ENCODE measurements around the gene ESYT2. TPM values are rescaled to one million over a fixed set of nuclear protein-coding genes. Genes with fewer than 3 reads are reported as not detected.

ESYT2 gene
- total RNA-seq, 1 donor from 2014 or later, result 60.9 TPM

DNA sequence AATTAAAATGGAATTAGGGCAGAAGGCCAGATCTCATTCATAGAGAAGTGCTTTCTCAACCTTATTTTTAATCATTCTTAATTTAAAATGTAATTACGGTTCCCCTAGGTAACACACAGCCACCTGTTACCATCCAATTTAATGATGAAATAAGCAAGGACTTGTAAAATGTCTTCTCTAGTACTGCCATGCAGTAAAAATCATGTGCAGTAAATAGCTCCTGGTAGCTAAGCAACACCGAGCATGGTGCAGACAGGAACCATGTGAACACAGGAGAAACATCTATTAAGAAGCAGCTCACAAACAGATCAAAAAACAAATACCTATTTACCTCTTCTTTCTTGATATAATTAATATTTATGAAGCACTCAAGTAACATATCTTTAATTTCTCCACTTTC lies 139.8 kb downstream of the ESYT2 start:
- H3K4me1 ChIP-seq (ENCODE audit: insufficient read depth, low read length), result peaks cover 6% of the 10 kb centered on the region
- H3K27me3 Mint-ChIP-seq (ENCODE audit: low read depth, unreplicated experiment), result no peaks in the 10 kb centered on the region
- H2AFZ ChIP-seq (ENCODE audit: low read depth, low read length), result no peak overlapping the region
- H3K36me3 ChIP-seq (ENCODE audit: insufficient read depth, low read length), result peaks cover 18% of the 10 kb centered on the region
- H4K20me1 ChIP-seq (ENCODE audit: insufficient read depth, low read length), result no peaks in the 10 kb centered on the region
- no peak overlapping the region for H3K4me3 Mint-ChIP-seq (ENCODE audit: unreplicated experiment)
- no peaks in the 10 kb centered on the region for H3K4me1 Mint-ChIP-seq (ENCODE audit: low read depth, unreplicated experiment)
- H3K9ac ChIP-seq (ENCODE audit: low read length), result no peak overlapping the region
- no peak for TF ChIP-seq EZH2 (IDR thresholded peaks at IDR 0.05; ENCODE audit: insufficient read depth, low read length)
- TF ChIP-seq, protein P1, sequence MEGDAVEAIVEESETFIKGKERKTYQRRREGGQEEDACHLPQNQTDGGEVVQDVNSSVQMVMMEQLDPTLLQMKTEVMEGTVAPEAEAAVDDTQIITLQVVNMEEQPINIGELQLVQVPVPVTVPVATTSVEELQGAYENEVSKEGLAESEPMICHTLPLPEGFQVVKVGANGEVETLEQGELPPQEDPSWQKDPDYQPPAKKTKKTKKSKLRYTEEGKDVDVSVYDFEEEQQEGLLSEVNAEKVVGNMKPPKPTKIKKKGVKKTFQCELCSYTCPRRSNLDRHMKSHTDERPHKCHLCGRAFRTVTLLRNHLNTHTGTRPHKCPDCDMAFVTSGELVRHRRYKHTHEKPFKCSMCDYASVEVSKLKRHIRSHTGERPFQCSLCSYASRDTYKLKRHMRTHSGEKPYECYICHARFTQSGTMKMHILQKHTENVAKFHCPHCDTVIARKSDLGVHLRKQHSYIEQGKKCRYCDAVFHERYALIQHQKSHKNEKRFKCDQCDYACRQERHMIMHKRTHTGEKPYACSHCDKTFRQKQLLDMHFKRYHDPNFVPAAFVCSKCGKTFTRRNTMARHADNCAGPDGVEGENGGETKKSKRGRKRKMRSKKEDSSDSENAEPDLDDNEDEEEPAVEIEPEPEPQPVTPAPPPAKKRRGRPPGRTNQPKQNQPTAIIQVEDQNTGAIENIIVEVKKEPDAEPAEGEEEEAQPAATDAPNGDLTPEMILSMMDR (IDR thresholded peaks at IDR 0.05; ENCODE audit: insufficient read depth, low read depth, low read length), result no peak
- H3K27ac ChIP-seq (ENCODE audit: low read depth, low read length), result no peak overlapping the region
- H3K27me3 ChIP-seq (ENCODE audit: insufficient read depth, low read length), result no peaks in the 10 kb centered on the region
- H3K36me3 Mint-ChIP-seq (ENCODE audit: low read depth, unreplicated experiment), result peaks cover 14% of the 10 kb centered on the region
- no peak overlapping the region for H3K4me3 ChIP-seq (ENCODE audit: insufficient read depth, low read depth, low read length)
- H3K27ac Mint-ChIP-seq (ENCODE audit: unreplicated experiment), result no peak overlapping the region
- no peak for FAIRE-seq
- H3K9me3 Mint-ChIP-seq (ENCODE audit: unreplicated experiment), result peaks cover 2% of the 10 kb centered on the region
- no peak overlapping the region for H3K4me2 ChIP-seq (ENCODE audit: low read length)
- H3K79me2 ChIP-seq (ENCODE audit: insufficient read depth, low read length), result peaks cover 4% of the 10 kb centered on the region
- no peaks in the 10 kb centered on the region for H3K9me3 ChIP-seq (ENCODE audit: insufficient read depth, low read depth, low read length)
- no peak for DNase-seq (ENCODE audit: low read depth)

GRCh38 chr7:158687406-158687805 lies 141.9 kb downstream of the ESYT2 start:
- Mint-ChIP-seq H3K4me1 (ENCODE audit: low read depth, unreplicated experiment) (peaks cover 4% of the 10 kb centered on the region), H3K9me3 (ENCODE audit: unreplicated experiment) (peaks cover 2% of the 10 kb centered on the region), H3K27ac (ENCODE audit: unreplicated experiment) (no peak overlapping the region), H3K27me3 (ENCODE audit: low read depth, unreplicated experiment) (no peaks in the 10 kb centered on the region), H3K4me3 (ENCODE audit: unreplicated experiment) (no peak overlapping the region), H3K36me3 (ENCODE audit: low read depth, unreplicated experiment) (peaks cover 14% of the 10 kb centered on the region)
- Histone ChIP-seq H3K4me3 (ENCODE audit: insufficient read depth, low read depth, low read length) (no peak overlapping the region), H3K9ac (ENCODE audit: low read length) (no peak overlapping the region), H3K4me2 (ENCODE audit: low read length) (no peak overlapping the region), H3K36me3 (ENCODE audit: insufficient read depth, low read length) (peaks cover 20% of the 10 kb centered on the region), H3K4me1 (ENCODE audit: insufficient read depth, low read length) (peaks cover 18% of the 10 kb centered on the region), H3K79me2 (ENCODE audit: insufficient read depth, low read length) (no peaks in the 10 kb centered on the region), H3K9me3 (ENCODE audit: insufficient read depth, low read depth, low read length) (no peaks in the 10 kb centered on the region), H3K27ac (ENCODE audit: low read depth, low read length) (no peak overlapping the region), H2AFZ (ENCODE audit: low read depth, low read length) (no peak overlapping the region), H4K20me1 (ENCODE audit: insufficient read depth, low read length) (no peaks in the 10 kb centered on the region), H3K27me3 (ENCODE audit: insufficient read depth, low read length) (no peaks in the 10 kb centered on the region)
- DNase-seq (ENCODE audit: low read depth) (no peak), FAIRE-seq (no peak)
- TF ChIP-seq, protein P1 (IDR thresholded peaks at IDR 0.05; ENCODE audit: insufficient read depth, low read depth, low read length), result no peak
- no peak for TF ChIP-seq EZH2 (IDR thresholded peaks at IDR 0.05; ENCODE audit: insufficient read depth, low read length)

DNA sequence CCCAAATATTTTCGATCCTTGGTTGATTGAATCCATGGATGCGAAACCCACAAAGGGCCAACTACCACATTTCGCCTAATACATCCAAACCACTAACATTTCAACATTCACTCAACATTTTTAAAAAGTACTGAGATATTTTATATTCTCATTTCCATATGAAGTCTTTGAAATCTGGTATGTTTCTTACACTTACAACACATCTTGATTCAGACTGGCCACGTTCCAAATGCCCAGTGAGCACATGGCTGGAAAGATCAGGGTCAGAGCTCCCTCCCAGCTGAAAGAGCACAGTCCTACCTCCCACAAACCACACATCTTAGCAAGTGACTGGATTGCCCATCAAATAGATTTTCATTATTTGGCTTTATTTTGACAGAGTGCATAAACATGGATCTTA lies 143.6 kb downstream of the ESYT2 start:
- no peak for DNase-seq (ENCODE audit: low read depth)
- no peak overlapping the region for H3K4me3 Mint-ChIP-seq (ENCODE audit: unreplicated experiment)
- FAIRE-seq, result no peak
- H3K27ac Mint-ChIP-seq (ENCODE audit: unreplicated experiment), result no peak overlapping the region
- peaks cover 14% of the 10 kb centered on the region for H3K36me3 Mint-ChIP-seq (ENCODE audit: low read depth, unreplicated experiment)
- Histone ChIP-seq H3K36me3 (ENCODE audit: insufficient read depth, low read length) (peaks cover 20% of the 10 kb centered on the region), H3K27ac (ENCODE audit: low read depth, low read length) (no peak overlapping the region), H2AFZ (ENCODE audit: low read depth, low read length) (no peak overlapping the region), H3K4me3 (ENCODE audit: insufficient read depth, low read depth, low read length) (no peak overlapping the region), H3K79me2 (ENCODE audit: insufficient read depth, low read length) (no peaks in the 10 kb centered on the region), H4K20me1 (ENCODE audit: insufficient read depth, low read length) (no peaks in the 10 kb centered on the region), H3K4me1 (ENCODE audit: insufficient read depth, low read length) (peaks cover 18% of the 10 kb centered on the region), H3K4me2 (ENCODE audit: low read length) (no peak overlapping the region), H3K9ac (ENCODE audit: low read length) (no peak overlapping the region), H3K9me3 (ENCODE audit: insufficient read depth, low read depth, low read length) (no peaks in the 10 kb centered on the region), H3K27me3 (ENCODE audit: insufficient read depth, low read length) (no peaks in the 10 kb centered on the region)
- H3K9me3 Mint-ChIP-seq (ENCODE audit: unreplicated experiment), result peaks cover 2% of the 10 kb centered on the region
- no peaks in the 10 kb centered on the region for H3K27me3 Mint-ChIP-seq (ENCODE audit: low read depth, unreplicated experiment)
- TF ChIP-seq, protein P1 (IDR thresholded peaks at IDR 0.05; ENCODE audit: insufficient read depth, low read depth, low read length), result no peak
- TF ChIP-seq EZH2 (IDR thresholded peaks at IDR 0.05; ENCODE audit: insufficient read depth, low read length), result no peak
- H3K4me1 Mint-ChIP-seq (ENCODE audit: low read depth, unreplicated experiment), result peaks cover 4% of the 10 kb centered on the region

Measured in astrocyte (in vitro differentiated cells and primary cell).